Muscle of back (tissue), 11 donors: Measurements from ENCODE around the gene RGS6. TPM values are rescaled to one million over a fixed set of nuclear protein-coding genes. Genes with fewer than 3 reads are reported as not detected.

Experiments
- DNase-seq, 3 donors: peaks; one replicate each; pipeline versions ENCODE4 v3.0.0 to v3.0.0-alpha.2; 2013
- polyA plus RNA-seq, 10 donors: library from polyadenylated mRNA; unstranded; fragments of 120-200 nt; gene quantifications; one replicate each; pipeline ENCODE4 v1.2.1, GENCODE V29; 2013; ENCODE audit not compliant: insufficient read length in 10 of 10

The RGS6 gene
- polyA plus RNA-seq, 10 donors = 4.8 to 7.8 (median 5.8) TPM

DNA sequence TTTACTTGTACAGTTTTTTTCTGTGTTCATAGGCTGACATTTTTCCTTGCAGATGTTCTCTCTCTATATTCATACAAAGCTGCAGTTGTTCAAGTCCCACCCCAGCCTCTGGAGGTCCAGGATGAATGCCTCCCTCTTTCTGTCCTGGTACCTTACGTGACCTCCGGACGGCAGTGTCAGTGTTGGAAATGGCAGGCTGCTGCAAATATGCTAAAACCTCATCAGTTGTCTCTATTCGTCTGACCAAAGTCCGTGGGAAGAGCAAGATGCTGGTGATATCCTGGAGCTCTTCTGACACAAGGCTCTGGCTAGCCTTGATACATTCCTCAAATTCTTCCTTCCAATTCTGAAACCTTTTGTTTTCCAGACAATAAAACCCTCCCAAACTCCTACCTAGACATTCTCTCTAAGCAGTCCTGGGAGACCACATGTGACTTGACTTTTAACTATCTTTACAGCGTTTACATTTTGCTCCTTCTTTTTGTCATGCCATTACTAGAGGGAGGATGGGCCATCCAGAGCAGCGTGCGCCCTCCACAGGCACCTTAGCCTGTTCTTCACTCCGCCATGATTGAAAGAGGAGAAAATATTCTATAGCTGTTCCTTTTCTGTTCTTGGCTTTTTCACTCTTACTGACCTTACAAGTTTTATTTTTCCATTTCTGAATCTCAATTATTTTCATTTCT is 143.6 kb downstream of the RGS6 start:
- no peak for DNase-seq

DNA sequence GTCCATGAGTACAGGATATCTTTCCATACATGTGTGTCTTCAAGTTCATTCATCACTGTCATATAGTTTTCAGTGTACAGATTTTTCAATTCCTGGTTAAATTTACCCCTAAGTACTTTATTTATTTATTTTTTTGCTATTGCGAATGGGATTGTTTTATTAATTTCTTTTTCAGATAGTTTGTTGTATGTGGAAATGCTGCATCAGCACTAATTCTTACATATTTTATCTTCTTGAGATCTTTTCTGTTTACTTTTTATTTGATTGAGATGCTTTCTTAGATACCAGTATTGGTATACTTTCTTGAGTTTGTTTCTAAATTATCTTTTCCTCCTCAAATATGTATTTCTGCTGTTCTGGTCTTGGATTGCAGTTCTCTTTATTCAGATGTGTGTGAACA is 148.9 kb downstream of the RGS6 start:
- DNase-seq = no peak

DNA sequence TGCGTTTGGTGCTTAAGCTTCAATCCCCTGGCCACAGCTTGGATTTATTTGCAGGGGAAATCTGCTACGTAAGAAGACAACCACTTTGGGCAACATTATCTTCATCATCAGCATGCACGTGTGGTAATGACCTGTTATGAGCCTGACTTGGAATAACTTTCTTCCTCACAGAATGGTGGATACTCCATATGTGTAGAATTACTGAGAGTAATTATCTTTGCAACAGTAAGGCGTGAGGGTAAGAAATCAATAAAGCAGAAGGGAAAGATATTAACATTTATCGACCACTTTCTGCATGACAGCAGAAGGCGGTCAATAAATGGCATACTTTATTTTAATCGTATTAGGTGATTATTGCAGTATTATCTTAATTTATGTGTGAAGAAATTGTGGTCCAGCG is 152.7 kb downstream of the RGS6 start:
- DNase-seq = no peak

- no peak for DNase-seq
These were observed 157.4 kb downstream of the RGS6 start for GRCh38 chr14:72089625-72090024.

DNA sequence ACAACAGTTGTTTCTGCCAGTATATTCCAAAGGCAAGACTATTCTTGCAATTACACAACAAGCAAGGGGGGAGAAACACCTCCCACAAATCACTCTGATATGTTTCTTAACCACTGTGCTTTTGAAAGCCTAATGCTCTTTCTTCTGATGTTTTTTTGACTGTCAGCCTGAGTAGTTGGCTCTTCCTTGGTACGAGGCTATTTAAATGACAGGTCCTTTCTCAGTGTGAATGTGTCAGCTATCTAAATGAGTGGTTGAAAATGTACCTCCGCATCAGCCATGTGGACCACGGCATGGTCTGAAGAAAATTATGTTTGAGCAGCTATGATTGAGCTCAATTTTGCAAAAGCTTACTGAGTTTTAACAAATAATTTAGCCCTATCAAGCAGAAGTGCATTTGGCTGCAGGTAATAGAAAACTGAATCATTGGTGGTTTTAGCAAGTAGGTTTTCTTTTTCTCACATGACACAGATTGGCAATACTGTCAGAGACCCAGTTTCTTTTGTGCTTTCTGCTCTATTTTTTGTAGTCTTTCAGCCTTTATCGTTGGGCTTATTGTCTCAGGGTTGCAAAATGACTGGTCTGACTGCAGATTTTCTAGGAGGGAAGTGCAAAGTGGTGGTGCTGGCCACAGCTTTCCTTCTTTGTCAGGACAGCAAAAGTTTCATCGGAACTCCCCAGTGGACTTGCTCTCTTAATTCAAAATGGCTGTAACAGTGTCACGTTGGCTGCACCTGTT is 162.8 kb downstream of the RGS6 start:
- DNase-seq = no peak

GRCh38 chr14:72097173-72097783 is 165.0 kb downstream of the RGS6 start:
- no peak for DNase-seq

GRCh38 chr14:72098210-72098609 is 166.0 kb downstream of the RGS6 start:
- no peak for DNase-seq

- no peak for DNase-seq
These were observed 167.3 kb downstream of the RGS6 start for GRCh38 chr14:72099566-72099965.

DNA sequence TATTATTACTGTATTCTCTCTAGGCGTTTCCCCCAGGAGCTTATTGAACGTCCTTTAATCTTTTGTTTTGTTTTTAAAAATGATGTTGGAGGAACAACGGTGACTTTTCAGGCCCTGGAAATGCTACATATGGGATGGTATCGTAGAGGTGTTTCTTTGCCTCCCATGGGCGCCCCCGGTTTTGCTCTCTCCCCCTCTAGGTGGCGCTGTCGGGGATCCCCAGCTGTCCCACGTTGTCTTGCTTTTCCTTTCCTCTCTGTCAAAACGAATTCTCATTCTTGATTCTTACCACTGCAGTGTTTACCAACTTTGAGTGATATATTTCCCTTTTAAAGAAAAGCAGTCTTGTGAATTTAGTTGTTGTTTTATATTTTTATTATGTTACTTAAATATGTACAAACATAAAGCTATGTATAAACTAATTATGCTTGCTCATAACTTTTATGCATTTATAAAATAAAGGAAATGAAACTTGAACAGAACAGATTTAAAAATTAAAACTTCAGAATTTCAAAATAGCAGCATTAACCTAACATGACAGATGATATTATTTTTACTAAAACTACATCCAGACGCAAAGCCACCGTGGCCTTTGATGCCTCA is 171.9 kb downstream of the RGS6 start:
- DNase-seq = no peak

DNA sequence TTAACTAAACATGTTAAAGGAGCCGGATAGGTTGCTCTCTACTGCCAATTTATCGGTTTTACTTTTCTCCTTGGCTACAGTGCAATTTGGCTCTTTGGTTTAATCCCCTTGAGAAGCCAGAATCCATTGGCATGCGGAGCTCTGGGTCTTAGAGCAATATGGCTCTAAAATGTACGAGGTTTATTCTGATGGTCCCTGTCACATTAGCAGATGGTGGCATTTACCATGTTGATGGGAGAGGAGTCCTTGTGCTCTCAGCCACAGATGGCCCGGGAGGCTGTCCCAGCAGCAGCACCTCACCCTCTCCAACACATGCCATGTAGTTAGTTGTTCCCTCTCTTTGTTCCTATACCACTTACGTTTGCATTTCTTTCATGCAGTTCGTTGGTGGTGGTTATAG is 179.7 kb downstream of the RGS6 start:
- no peak for DNase-seq

GRCh38 chr14:72118841-72119240 is 186.6 kb downstream of the RGS6 start:
- peak; percentile 62 to 90 (median 81) for DNase-seq

- peak in 1 of 3 donors; percentile 18 for DNase-seq
These were observed 188.1 kb downstream of the RGS6 start for GRCh38 chr14:72120315-72120714.

GRCh38 chr14:72123755-72124154 is 191.5 kb downstream of the RGS6 start:
- DNase-seq = no peak

GRCh38 chr14:72124171-72124570 is 191.9 kb downstream of the RGS6 start:
- DNase-seq = no peak

- no peak for DNase-seq
These were observed 193.9 kb downstream of the RGS6 start for GRCh38 chr14:72126091-72126490.

DNA sequence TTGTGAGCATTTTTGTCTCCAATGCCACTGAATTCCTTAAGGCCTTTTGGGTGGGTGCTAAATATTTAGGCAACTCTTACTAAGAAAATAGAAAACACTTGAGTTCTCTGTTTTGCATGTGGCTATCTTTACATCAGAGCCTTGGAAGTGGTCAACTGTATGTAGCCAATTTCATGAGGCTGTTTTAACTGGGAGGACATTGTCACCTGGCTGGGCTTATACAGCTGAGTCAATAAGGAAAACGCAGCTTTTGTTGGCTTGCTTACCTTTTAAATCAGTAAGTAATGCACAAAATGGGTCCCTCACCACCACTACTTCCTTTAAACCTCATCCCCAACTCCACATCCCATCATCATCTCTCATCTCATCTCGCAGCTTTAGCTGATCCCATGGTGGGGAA is 194.3 kb downstream of the RGS6 start:
- DNase-seq = no peak

DNA sequence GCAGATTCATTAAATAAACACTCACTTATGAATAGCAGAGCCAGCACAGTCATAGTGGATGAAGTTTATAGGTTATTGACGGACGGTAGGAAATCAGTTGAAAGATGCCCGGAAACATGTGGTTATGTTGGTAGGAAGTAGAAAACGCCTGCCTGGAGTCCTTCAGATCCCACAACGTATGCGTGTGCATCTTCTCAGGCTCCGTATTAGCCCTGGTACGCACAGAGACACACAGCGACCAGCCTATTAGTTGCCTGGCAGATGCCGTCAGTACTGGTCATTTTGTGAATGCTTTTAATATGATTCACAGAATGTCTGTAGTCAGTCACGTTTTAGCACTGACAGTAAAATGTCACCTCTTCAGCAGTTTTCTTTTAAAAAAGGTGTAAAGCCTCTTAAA is 196.4 kb downstream of the RGS6 start:
- DNase-seq = no peak

- peak in 1 of 3 donors; percentile 10 for DNase-seq
These were observed 197.1 kb downstream of the RGS6 start for GRCh38 chr14:72129291-72129690.

DNA sequence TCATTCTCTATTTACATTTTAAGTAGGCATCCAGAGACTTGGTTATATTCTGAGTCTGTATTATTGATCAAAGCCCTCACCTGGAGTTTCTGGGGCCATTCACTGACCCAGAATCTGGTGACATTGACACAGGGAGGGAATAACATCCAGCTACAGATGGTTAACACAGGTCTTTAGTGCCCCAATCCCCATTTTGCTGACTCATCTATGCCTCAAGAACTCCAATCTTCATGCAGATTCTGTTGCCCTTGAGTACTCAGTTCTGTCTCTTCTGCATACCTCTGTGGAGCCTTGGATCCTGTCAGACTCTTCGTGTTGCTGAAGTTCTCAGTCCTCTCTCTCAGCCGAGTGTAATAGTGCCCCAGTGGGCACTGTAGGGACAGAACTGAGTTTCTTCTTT is 208.9 kb downstream of the RGS6 start:
- DNase-seq = no peak

DNA sequence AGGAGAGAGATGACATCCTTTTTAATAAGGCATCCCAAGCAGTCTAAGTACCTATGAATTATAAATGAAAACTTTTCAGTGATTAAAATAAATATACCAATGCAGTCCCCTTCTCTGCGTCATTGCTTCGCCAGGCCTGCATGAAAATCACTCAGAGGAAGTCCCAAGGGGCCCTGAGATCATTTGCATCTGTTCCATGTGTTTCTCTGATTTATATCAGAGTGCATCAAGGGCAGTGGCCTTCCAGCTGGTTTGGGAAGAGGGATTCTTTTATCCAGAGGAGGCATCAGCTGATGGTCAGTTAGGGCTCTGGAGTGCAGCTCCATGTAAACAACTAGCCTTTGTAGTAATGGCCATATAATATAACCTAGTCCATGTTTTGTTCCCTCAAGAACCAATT is 210.1 kb downstream of the RGS6 start:
- peak in 1 of 3 donors; percentile 23 for DNase-seq

GRCh38 chr14:72146241-72146640 is 214.0 kb downstream of the RGS6 start:
- DNase-seq = no peak

GRCh38 chr14:72154645-72155378 is 222.6 kb downstream of the RGS6 start:
- no peak for DNase-seq
